Epidermal melanocyte (primary cell): Measurements from ENCODE around the gene ZDHHC6.
"Not testable (repeated sequence)": the region's sequence is repeated elsewhere in the genome, so short reads cannot be mapped to it uniquely, and the experiment has no call there.

Experiments used
- DNase-seq: peaks from one replicate; pipeline ENCODE4 v3.0.0; 2011; ENCODE audit warnings: low spot score; ENCODE audit not compliant: insufficient read length

Gene ZDHHC6

GRCh38 chr10:112393341-112393740 lies 53.4 kb downstream of the ZDHHC6 start:
- DNase-seq, result no peak

GRCh38 chr10:112390125-112390703 lies 56.5 kb downstream of the ZDHHC6 start:
- no peak for DNase-seq

GRCh38 chr10:112389271-112389822 lies 57.4 kb downstream of the ZDHHC6 start:
- no peak for DNase-seq

- DNase-seq, result no peak
These were observed 58.2 kb downstream of the ZDHHC6 start for GRCh38 chr10:112388548-112388947.

- DNase-seq, result not testable (repeated sequence)
These were observed 58.7 kb downstream of the ZDHHC6 start for GRCh38 chr10:112388056-112388455.

- no peak for DNase-seq
These were observed 61.5 kb downstream of the ZDHHC6 start for GRCh38 chr10:112385201-112385600.

GRCh38 chr10:112384141-112384540 lies 62.6 kb downstream of the ZDHHC6 start:
- DNase-seq, result no peak

- no peak for DNase-seq
These were observed 63.4 kb downstream of the ZDHHC6 start for GRCh38 chr10:112383325-112383724.

- DNase-seq, result no peak
These were observed 64.0 kb downstream of the ZDHHC6 start for GRCh38 chr10:112382515-112383235.
